CD4-positive, alpha-beta memory T cell (primary cell): Measurements from ENCODE around the gene C11orf21. TPM values are rescaled to one million over a fixed set of nuclear protein-coding genes. Genes with fewer than 3 reads are reported as not detected.

ENCODE experiments used
- CTCF ChIA-PET: fragments of 350-600 bp; sonication (Branson Sonifier 250); formaldehyde crosslinking; loops from one replicate; lab custom pipeline; 2021; ENCODE audit warnings: inconsistent platforms; ENCODE audit not compliant: partially characterized antibody; lab: Charles Lee
- POLR2A ChIA-PET: fragments of 350-600 bp; sonication (Branson Sonifier 250); formaldehyde crosslinking; loops from one replicate; lab custom pipeline; 2021; ENCODE audit not compliant: partially characterized antibody; lab: Charles Lee
- DNase-seq, 5 donors: peaks; one replicate each; pipeline versions ENCODE4 v3.0.0 to v3.0.0-alpha.2; 2020 to 2022; ENCODE audit warnings: mixed read lengths in 1 of 5
- H3K27ac ChIP-seq: one replicate; pipeline ENCODE4 v1.7.0; 2013; ENCODE audit warnings: low read depth, low read length
- H3K27me3 ChIP-seq: 2 replicates; pipeline ENCODE4 v1.7.0; 2013; ENCODE audit warnings: mild to moderate bottlenecking, low read length, moderate library complexity; ENCODE audit not compliant: insufficient read depth
- H3K36me3 ChIP-seq: 2 replicates; pipeline ENCODE4 v1.7.0; 2013; ENCODE audit warnings: mild to moderate bottlenecking, low read length, moderate library complexity; ENCODE audit not compliant: insufficient read depth
- H3K4me1 ChIP-seq: 2 replicates; pipeline ENCODE4 v1.7.0; 2013; ENCODE audit warnings: mild to moderate bottlenecking, low read length, moderate library complexity; ENCODE audit not compliant: insufficient read depth
- H3K4me3 ChIP-seq, 2 donors: one replicate each; pipeline ENCODE4 v1.7.0; 2013; ENCODE audit warnings: low read length in 2 of 2, mild to moderate bottlenecking in 1 of 2
- H3K9me3 ChIP-seq, 2 donors: one replicate each; pipeline ENCODE4 v1.7.0; 2013; ENCODE audit warnings: low read length in 2 of 2, control low read depth in 1 of 2; ENCODE audit not compliant: control insufficient read depth in 1 of 2
- H3K27ac Mint-ChIP-seq, 7 donors: one replicate each; pipeline ENCODE4 v1.8.0; 2020 to 2021; ENCODE audit warnings: mixed read lengths in 7 of 7, mild to moderate bottlenecking in 6 of 7, inconsistent platforms in 3 of 7, moderate library complexity in 3 of 7
- H3K27me3 Mint-ChIP-seq, 2 donors: one replicate each; pipeline ENCODE4 v1.8.0; 2020 to 2021; ENCODE audit warnings: mixed read lengths in 2 of 2
- H3K36me3 Mint-ChIP-seq, 2 donors: one replicate each; pipeline ENCODE4 v1.8.0; 2020 to 2021; ENCODE audit warnings: mixed read lengths in 2 of 2, inconsistent platforms in 1 of 2, mild to moderate bottlenecking in 1 of 2
- H3K4me1 Mint-ChIP-seq, 4 donors: one replicate each; pipeline ENCODE4 v1.8.0; 2020 to 2021; ENCODE audit warnings: mixed read lengths in 4 of 4, mild to moderate bottlenecking in 1 of 4
- H3K4me3 Mint-ChIP-seq, 8 donors: one replicate each; pipeline ENCODE4 v1.8.0; 2020 to 2021; ENCODE audit warnings: mixed read lengths in 8 of 8, mild to moderate bottlenecking in 7 of 8, moderate library complexity in 6 of 8, inconsistent platforms in 3 of 8
- H3K9me3 Mint-ChIP-seq, 8 donors: one replicate each; pipeline ENCODE4 v1.8.0; 2020 to 2021; ENCODE audit warnings: mixed read lengths in 8 of 8, mild to moderate bottlenecking in 5 of 8, inconsistent platforms in 3 of 8, moderate library complexity in 1 of 8
- intact Hi-C: fragments of 100-400 bp; cut with micrococcal nuclease; formaldehyde crosslinking; loops from one replicate; pipeline ENCODE4 v1.15.1; 2023
- polyA plus RNA-seq, 2 donors: library from polyadenylated mRNA; unstranded; fragments of 300-500 nt; fragmentation: Illumina TruSeq; gene quantifications; one replicate each; pipeline ENCODE4 v1.2.3, GENCODE V29; 2021
- total RNA-seq, 2 experiments: library from RNA; stranded (reverse); gene quantifications; one replicate each; pipeline ENCODE4 v1.2.3, GENCODE V29; 2021

C11orf21 gene
- total and polyA plus RNA-seq, 4 experiments from 2014 or later: 9.4 to 65.6 (median 37.6) TPM

GRCh38 chr11:2321311-2321683 lies 19.6 kb upstream of the C11orf21 start:
- peaks cover 5 to 9% of the 10 kb centered on the region in 2 donors for H3K27me3 Mint-ChIP-seq
- no peak overlapping the region for H3K4me3 Mint-ChIP-seq
- no peaks in the 10 kb centered on the region for H3K9me3 ChIP-seq
- ChIA-PET POLR2A (interaction anchor here (2.4 to 4.4 kb wide), 2 partner anchors 10 to 15 kb away, joined by 10 to 20 read pairs; no protein-coding TSS in a partner anchor), CTCF (interaction anchor here (1.6 to 2.9 kb wide), 2 partner anchors 16 to 99 kb away, joined by 4 to 10 read pairs; no protein-coding TSS in a partner anchor)
- no peak overlapping the region for H3K27ac ChIP-seq
- H3K36me3 ChIP-seq: no peaks in the 10 kb centered on the region
- no peak overlapping the region for H3K4me3 ChIP-seq
- intact Hi-C loops: no loop called here
- DNase-seq: peak in 1 of 5 donors; percentile 20
- H3K27me3 ChIP-seq: no peaks in the 10 kb centered on the region
- peaks cover 4 to 5% of the 10 kb centered on the region in 2 donors for H3K36me3 Mint-ChIP-seq
- no peaks in the 10 kb centered on the region for H3K4me1 ChIP-seq
- H3K4me1 Mint-ChIP-seq: no peaks in the 10 kb centered on the region
- H3K27ac Mint-ChIP-seq: no peak overlapping the region
- peaks cover 0 to 32% (median 24%) of the 10 kb centered on the region in 8 donors for H3K9me3 Mint-ChIP-seq

DNA sequence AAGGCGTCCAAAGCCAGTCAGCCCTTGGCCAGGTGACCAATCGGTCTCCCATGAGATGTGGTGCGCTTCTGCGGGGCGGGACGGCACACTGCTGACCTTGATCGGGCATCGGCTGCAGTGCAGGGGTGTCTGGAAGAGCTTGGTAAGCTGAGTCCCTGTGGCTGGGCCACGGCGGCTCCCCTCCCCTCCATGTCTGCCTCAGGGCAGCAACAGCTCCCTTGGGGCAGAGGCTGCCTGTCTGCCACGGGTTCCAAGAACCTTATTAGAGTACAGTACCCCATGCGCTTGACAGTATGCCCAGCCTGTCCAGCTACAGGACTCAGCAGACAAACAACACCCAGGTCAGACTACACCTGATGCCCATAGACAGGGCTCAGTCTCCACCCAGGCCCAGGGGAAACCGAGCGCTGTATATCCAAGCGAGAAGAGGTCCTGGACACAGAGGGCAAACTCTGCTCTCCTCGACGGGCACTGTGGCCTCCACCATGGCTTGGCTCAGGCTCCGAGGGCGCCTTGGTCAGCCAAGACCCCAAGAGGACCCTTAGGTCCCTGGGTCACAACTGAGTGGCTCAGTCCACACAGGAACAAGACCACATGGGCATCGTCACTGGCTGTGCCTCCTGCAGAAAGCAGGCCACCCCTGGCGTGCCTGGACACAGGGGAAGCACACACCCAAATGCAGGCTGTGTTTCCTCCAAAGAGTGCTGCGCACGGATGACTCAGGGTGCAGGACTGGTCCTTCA lies 19.0 kb upstream of the C11orf21 start:
- H3K4me1 ChIP-seq: no peaks in the 10 kb centered on the region
- no peak overlapping the region for H3K4me3 Mint-ChIP-seq
- peaks cover 4 to 5% of the 10 kb centered on the region in 2 donors for H3K36me3 Mint-ChIP-seq
- DNase-seq: peak in 1 of 5 donors; percentile 7
- intact Hi-C loops: no loop called here
- H3K27ac Mint-ChIP-seq: no peak overlapping the region
- no peak overlapping the region for H3K4me3 ChIP-seq
- no peak overlapping the region for H3K27ac ChIP-seq
- no peaks in the 10 kb centered on the region for H3K27me3 ChIP-seq
- H3K9me3 ChIP-seq: no peaks in the 10 kb centered on the region
- CTCF ChIA-PET: interaction anchor here (1.6 to 2.9 kb wide), 2 partner anchors 15 to 100 kb away, joined by 4 to 10 read pairs; no protein-coding TSS in a partner anchor
- H3K27me3 Mint-ChIP-seq: peaks cover 5 to 9% of the 10 kb centered on the region in 2 donors
- no peaks in the 10 kb centered on the region for H3K4me1 Mint-ChIP-seq
- H3K9me3 Mint-ChIP-seq: peaks cover 0 to 32% (median 22%) of the 10 kb centered on the region in 8 donors
- no peaks in the 10 kb centered on the region for H3K36me3 ChIP-seq
- POLR2A ChIA-PET: interaction anchor here (2.4 to 4.4 kb wide), 2 partner anchors 10 to 15 kb away, joined by 10 to 20 read pairs; no protein-coding TSS in a partner anchor

DNA sequence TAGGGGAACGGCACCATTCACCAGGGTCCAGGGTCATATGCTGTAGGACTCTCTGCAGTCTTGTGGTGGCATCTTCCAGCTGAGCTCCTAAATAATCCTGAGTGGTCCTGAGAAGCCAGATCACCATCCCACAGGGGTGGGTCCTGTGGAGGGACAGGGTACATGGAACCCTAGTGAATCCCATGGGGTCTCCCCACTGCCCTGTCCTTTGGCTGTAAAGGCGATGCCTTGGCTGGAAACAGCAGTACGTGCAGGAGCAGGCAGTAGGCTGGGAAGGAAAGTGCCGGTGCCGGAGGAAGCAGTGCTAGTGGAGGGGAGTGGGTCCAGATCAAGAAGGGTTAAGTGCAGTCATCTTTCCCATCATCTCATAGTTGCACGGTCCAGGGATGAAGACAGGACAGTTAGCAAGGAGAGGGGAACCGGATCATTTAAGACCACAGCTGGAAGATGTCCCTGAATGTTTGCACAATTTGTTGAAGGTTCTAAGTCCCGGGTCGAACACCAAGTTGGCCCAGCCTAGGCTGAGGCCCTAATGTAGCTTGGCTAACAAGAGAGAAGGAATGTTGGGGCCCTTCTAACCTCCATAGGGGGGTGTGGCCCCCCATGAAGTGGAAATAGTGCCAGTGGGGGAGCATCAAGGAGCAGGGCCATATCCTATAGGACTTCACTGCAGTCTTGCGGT lies 18.2 kb upstream of the C11orf21 start:
- Mint-ChIP-seq H3K4me3 (no peak overlapping the region), H3K9me3 (peaks cover 0 to 27% (median 20%) of the 10 kb centered on the region in 8 donors), H3K27me3 (peaks cover 5% of the 10 kb centered on the region in 2 donors), H3K4me1 (no peaks in the 10 kb centered on the region), H3K36me3 (peaks cover 4 to 5% of the 10 kb centered on the region in 2 donors), H3K27ac (peak overlapping the region in 2 of 7 donors; percentile 14 to 78)
- intact Hi-C loops: no loop called here
- ChIA-PET POLR2A (interaction anchor here (2.4 to 4.4 kb wide), 2 partner anchors 9 to 14 kb away, joined by 10 to 20 read pairs; no protein-coding TSS in a partner anchor), CTCF (interaction anchor here (1.6 to 2.9 kb wide), 2 partner anchors 15 to 101 kb away, joined by 4 to 10 read pairs; no protein-coding TSS in a partner anchor)
- no peak overlapping the region for H3K4me3 ChIP-seq
- no peaks in the 10 kb centered on the region for H3K36me3 ChIP-seq
- no peak overlapping the region for H3K27ac ChIP-seq
- H3K9me3 ChIP-seq: no peaks in the 10 kb centered on the region
- no peaks in the 10 kb centered on the region for H3K27me3 ChIP-seq
- peak in 1 of 5 donors; percentile 22 for DNase-seq
- H3K4me1 ChIP-seq: no peaks in the 10 kb centered on the region

GRCh38 chr11:2318707-2319106 lies 17.0 kb upstream of the C11orf21 start:
- peaks cover 4 to 5% of the 10 kb centered on the region in 2 donors for H3K36me3 Mint-ChIP-seq
- Histone ChIP-seq H3K4me1 (no peaks in the 10 kb centered on the region), H3K27me3 (no peaks in the 10 kb centered on the region), H3K36me3 (no peaks in the 10 kb centered on the region), H3K4me3 (no peak overlapping the region), H3K27ac (no peak overlapping the region), H3K9me3 (no peaks in the 10 kb centered on the region)
- CTCF ChIA-PET: interaction anchor here (0.8 to 3.8 kb wide), 3 partner anchors 9 to 102 kb away, joined by 3 to 19 read pairs (median 5); no protein-coding TSS in a partner anchor
- H3K27ac Mint-ChIP-seq: no peak overlapping the region
- no peak overlapping the region for H3K4me3 Mint-ChIP-seq
- H3K4me1 Mint-ChIP-seq: no peaks in the 10 kb centered on the region
- H3K27me3 Mint-ChIP-seq: peaks cover 4 to 5% of the 10 kb centered on the region in 2 donors
- DNase-seq: no peak
- peaks cover 0 to 22% (median 15%) of the 10 kb centered on the region in 8 donors for H3K9me3 Mint-ChIP-seq
- intact Hi-C loops: no loop called here
- POLR2A ChIA-PET: interaction anchor here (4.4 kb wide), 1 partner anchor 13 kb away, joined by 20 read pairs; no protein-coding TSS in a partner anchor

- peak in 1 of 5 donors; percentile 9 for DNase-seq
- H3K27ac Mint-ChIP-seq: no peak overlapping the region
- Histone ChIP-seq H3K9me3 (no peaks in the 10 kb centered on the region), H3K4me3 (no peak overlapping the region), H3K27me3 (no peaks in the 10 kb centered on the region), H3K27ac (no peak overlapping the region), H3K4me1 (no peaks in the 10 kb centered on the region), H3K36me3 (no peaks in the 10 kb centered on the region)
- H3K9me3 Mint-ChIP-seq: peaks cover 0 to 16% (median 10%) of the 10 kb centered on the region in 8 donors
- H3K4me3 Mint-ChIP-seq: no peak overlapping the region
- ChIA-PET POLR2A (interaction anchor here (4.4 kb wide), 1 partner anchor 12 kb away, joined by 20 read pairs; no protein-coding TSS in a partner anchor), CTCF (interaction anchor here (0.8 to 3.8 kb wide), 3 partner anchors 9 to 103 kb away, joined by 3 to 19 read pairs (median 5); no protein-coding TSS in a partner anchor)
- H3K36me3 Mint-ChIP-seq: peaks cover 4 to 5% of the 10 kb centered on the region in 2 donors
- no peaks in the 10 kb centered on the region for H3K4me1 Mint-ChIP-seq
- peaks cover 3 to 4% of the 10 kb centered on the region in 2 donors for H3K27me3 Mint-ChIP-seq
- intact Hi-C loops: no loop called here
Observed at GRCh38 chr11:2318123-2318522, 16.4 kb upstream of the C11orf21 start.

GRCh38 chr11:2317354-2318050 lies 15.8 kb upstream of the C11orf21 start:
- H3K36me3 ChIP-seq: no peaks in the 10 kb centered on the region
- CTCF ChIA-PET: interaction anchor here (0.8 to 3.8 kb wide), 3 partner anchors 8 to 103 kb away, joined by 3 to 19 read pairs (median 5); no protein-coding TSS in a partner anchor
- intact Hi-C loops: no loop called here

More at GRCh38 chr11:2317354-2318050, 15.8 kb upstream of the C11orf21 start:
- no peak overlapping the region for H3K4me3 Mint-ChIP-seq
- peaks cover 0 to 2% of the 10 kb centered on the region in 2 donors for H3K36me3 Mint-ChIP-seq
- H3K9me3 ChIP-seq: no peaks in the 10 kb centered on the region
- H3K4me3 ChIP-seq: no peak overlapping the region
- H3K9me3 Mint-ChIP-seq: peaks cover 0 to 11% (median 4%) of the 10 kb centered on the region in 8 donors
- no peaks in the 10 kb centered on the region for H3K27me3 ChIP-seq
- peaks cover 0 to 3% of the 10 kb centered on the region in 2 donors for H3K27me3 Mint-ChIP-seq
- no peaks in the 10 kb centered on the region for H3K4me1 ChIP-seq
- H3K27ac Mint-ChIP-seq: no peak overlapping the region
- DNase-seq: peak in 1 of 5 donors; percentile 19
- POLR2A ChIA-PET: interaction anchor here (1.3 to 4.4 kb wide), 3 partner anchors 11 to 15 kb away, joined by 4 to 20 read pairs (median 7); partner anchors contain the start of genes C11orf21 and TSPAN32
- H3K4me1 Mint-ChIP-seq: no peaks in the 10 kb centered on the region
- H3K27ac ChIP-seq: no peak overlapping the region
